Bronchial epithelial cell (primary cell): ENCODE measurements around the gene FUT6. TPM values are rescaled to one million over a fixed set of nuclear protein-coding genes. Genes with fewer than 3 reads are reported as not detected.

Source experiments
- DNase-seq: peaks from one replicate; pipeline ENCODE4 v3.0.0-alpha.2; 2010; ENCODE audit warnings: low read depth
- FAIRE-seq: peaks from 2 replicates; lab custom pipeline; 2011; peaks lifted over from hg19 to GRCh38; lab: Jason Lieb, UNC
- H3K27me3 ChIP-seq: 2 replicates; pipeline ENCODE4 v1.5.1; 2011; ENCODE audit warnings: low read length; ENCODE audit not compliant: control insufficient read depth, insufficient read depth
- H3K36me3 ChIP-seq: 2 replicates; pipeline ENCODE4 v1.5.1; 2011; ENCODE audit warnings: low read length; ENCODE audit not compliant: control insufficient read depth, insufficient read depth
- H3K4me3 ChIP-seq: 2 replicates; pipeline ENCODE4 v1.5.1; 2011; ENCODE audit warnings: mild to moderate bottlenecking, low read depth, low read length, control low read depth
- CTCF ChIP-seq: IDR thresholded peaks from 2 replicates; pipeline ENCODE4 v1.5.1; 2011; ENCODE audit warnings: mild to moderate bottlenecking, moderate library complexity, low read length, control low read depth, inconsistent platforms; ENCODE audit not compliant: insufficient read depth, severe bottlenecking
- total RNA-seq: library from RNA; depleted of rRNA; stranded (reverse); fragments of >200 nt; gene quantifications from 2 replicates; pipeline ENCODE4 v1.2.1, GENCODE V29; 2014

Gene FUT6
- total RNA-seq, 1 donor from 2014 or later: 2.1 TPM

- FAIRE-seq (no peak), DNase-seq (no peak)
- Histone ChIP-seq H3K36me3 (no peaks in the 10 kb centered on the region), H3K27me3 (no peaks in the 10 kb centered on the region), H3K4me3 (no peak overlapping the region)
- TF ChIP-seq CTCF: no peak
Measured at GRCh38 chr19:5867201-5868136, 28.0 kb upstream of the FUT6 start.

DNA sequence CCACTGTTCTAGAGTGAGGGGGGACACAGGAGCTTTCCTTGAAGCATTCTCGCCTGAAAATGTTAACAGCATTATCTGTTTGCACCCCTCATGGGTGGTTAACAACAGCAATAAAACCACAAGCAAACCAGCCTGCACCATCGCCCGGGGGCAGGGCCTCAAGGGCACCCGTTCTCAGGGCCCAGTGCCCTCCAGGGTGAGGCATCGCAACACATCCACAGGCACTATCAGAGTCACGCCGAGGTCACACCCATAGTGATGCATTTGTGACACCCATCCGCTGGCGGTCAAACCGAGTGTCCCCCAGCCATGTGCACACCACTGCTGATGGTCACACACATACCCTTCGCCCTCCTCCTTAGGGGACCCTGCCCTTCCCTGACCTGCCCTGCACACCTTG is 26.3 kb upstream of the FUT6 start:
- FAIRE-seq: peak; percentile 82
- H3K27me3 ChIP-seq: no peaks in the 10 kb centered on the region

GRCh38 chr19:5864725-5865486 is 25.4 kb upstream of the FUT6 start:
- FAIRE-seq (peak; percentile 32), DNase-seq (no peak)
- no peaks in the 10 kb centered on the region for H3K27me3 ChIP-seq
- no peaks in the 10 kb centered on the region for H3K36me3 ChIP-seq
- peak; percentile 24 for TF ChIP-seq CTCF
- no peak overlapping the region for H3K4me3 ChIP-seq

More for the DNA sequence above, 26.3 kb upstream of the FUT6 start:
- H3K4me3 ChIP-seq: no peak overlapping the region
- TF ChIP-seq CTCF: no peak
- H3K36me3 ChIP-seq: no peaks in the 10 kb centered on the region
- no peak for DNase-seq

GRCh38 chr19:5864013-5864720 is 24.7 kb upstream of the FUT6 start:
- DNase-seq (no peak), FAIRE-seq (no peak)
- Histone ChIP-seq H3K36me3 (no peaks in the 10 kb centered on the region), H3K27me3 (no peaks in the 10 kb centered on the region), H3K4me3 (no peak overlapping the region)
- TF ChIP-seq CTCF: no peak

DNA sequence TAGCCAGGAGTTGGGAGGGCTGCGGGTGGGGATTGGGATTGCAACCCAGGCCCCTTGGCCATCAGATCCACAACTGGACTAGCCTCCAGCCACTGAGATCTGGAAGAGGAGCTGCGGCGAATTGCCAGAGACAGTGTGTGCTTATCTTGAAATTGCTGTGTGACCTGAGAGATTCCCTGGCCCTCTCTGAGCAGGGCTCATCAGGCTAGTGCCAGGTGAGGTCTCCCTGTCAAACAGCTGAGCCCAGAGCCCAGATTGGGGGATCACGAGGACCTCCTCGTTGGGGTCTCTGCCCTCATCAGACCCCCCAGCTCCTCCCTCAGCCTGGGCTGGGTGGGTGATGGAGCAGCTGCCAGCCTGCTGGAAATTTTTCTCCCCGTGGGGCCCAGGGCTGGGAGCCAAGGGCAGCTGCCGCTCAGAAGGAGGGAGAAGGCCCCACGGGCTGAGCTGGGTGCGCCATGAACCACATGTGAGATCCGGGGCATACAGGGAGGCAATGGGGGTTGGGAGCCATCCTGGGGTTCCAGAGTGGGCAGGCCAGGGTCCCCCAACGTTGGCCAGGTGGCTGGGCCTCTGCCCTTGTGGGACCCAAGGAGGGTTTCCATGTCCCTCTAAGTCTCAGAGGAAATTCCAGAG is 23.6 kb upstream of the FUT6 start:
- Histone ChIP-seq H3K27me3 (no peaks in the 10 kb centered on the region), H3K4me3 (no peak overlapping the region), H3K36me3 (no peaks in the 10 kb centered on the region)
- DNase-seq (no peak), FAIRE-seq (no peak)
- TF ChIP-seq CTCF: no peak
